LHCN-M2 (cell line): Measurements from ENCODE around the gene NAA20. TPM values are rescaled to one million over a fixed set of nuclear protein-coding genes. Genes with fewer than 3 reads are reported as not detected.
"Not testable (repeated sequence)": the region's sequence is repeated elsewhere in the genome, so short reads cannot be mapped to it uniquely, and the experiment has no call there.

Source experiments
- DNase-seq: peaks from one replicate; pipeline ENCODE4 v3.0.0-alpha.2; 2012; ENCODE audit warnings: low read depth
- total RNA-seq: library from RNA; depleted of rRNA; stranded (reverse); fragments of >200 nt; gene quantifications from 2 replicates; pipeline ENCODE4 v1.2.3, GENCODE V29; 2014

NAA20 gene
- total RNA-seq, 1 experiment from 2014 or later = 59.8 TPM

DNA sequence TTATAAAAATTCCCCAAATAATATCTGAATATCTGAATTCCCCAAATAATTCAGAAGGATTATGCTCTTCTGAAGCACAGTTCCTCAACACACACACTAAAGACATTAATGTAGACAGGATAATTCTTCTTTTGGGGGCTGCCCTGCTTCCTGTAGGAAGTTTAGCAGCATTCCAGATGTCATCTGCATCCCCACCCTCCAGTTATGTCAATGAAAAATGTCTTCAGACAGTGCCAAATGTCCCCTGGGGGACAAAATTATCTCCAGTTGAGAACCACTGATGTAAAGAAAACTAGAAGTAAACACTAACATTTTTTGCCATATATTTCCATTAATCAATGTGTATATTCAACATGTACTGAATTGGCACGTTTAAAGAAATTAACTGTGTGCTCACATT is 25.9 kb upstream of the NAA20 start:
- DNase-seq = no peak

- DNase-seq = peak; percentile 64
These were observed 25.3 kb upstream of the NAA20 start for GRCh38 chr20:19991854-19992253.

- peak; percentile 93 for DNase-seq
These were observed 23.9 kb upstream of the NAA20 start for GRCh38 chr20:19992996-19993908.

GRCh38 chr20:19993958-19994669 is 23.0 kb upstream of the NAA20 start:
- peak; percentile 94 for DNase-seq

- peak; percentile 64 for DNase-seq
These were observed 21.8 kb upstream of the NAA20 start for GRCh38 chr20:19995220-19995863.

GRCh38 chr20:19996222-19996621 is 20.9 kb upstream of the NAA20 start:
- DNase-seq = no peak

DNA sequence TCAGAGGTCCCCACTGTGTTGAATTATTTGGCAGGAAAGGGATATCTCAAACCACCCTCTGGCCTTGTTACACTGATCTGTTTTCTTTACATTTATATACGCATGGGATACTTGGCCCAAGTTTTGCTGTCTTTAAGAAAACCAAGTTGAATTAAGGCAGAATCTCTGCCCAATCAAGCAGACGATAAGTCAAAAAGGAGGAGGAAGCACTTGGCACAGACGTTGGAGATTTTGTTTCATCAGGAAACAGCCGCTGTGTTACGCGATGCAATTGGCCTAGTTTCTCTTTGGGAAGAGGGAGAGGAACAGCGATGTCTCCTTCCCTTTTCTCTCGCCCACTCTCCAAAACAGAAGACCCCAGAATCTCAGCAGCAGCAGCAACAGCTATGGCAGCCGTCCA is 20.2 kb upstream of the NAA20 start:
- DNase-seq = no peak

- no peak for DNase-seq
These were observed 18.0 kb upstream of the NAA20 start for GRCh38 chr20:19998990-19999705.

- no peak for DNase-seq
These were observed 16.8 kb upstream of the NAA20 start for GRCh38 chr20:20000211-20000968.

DNA sequence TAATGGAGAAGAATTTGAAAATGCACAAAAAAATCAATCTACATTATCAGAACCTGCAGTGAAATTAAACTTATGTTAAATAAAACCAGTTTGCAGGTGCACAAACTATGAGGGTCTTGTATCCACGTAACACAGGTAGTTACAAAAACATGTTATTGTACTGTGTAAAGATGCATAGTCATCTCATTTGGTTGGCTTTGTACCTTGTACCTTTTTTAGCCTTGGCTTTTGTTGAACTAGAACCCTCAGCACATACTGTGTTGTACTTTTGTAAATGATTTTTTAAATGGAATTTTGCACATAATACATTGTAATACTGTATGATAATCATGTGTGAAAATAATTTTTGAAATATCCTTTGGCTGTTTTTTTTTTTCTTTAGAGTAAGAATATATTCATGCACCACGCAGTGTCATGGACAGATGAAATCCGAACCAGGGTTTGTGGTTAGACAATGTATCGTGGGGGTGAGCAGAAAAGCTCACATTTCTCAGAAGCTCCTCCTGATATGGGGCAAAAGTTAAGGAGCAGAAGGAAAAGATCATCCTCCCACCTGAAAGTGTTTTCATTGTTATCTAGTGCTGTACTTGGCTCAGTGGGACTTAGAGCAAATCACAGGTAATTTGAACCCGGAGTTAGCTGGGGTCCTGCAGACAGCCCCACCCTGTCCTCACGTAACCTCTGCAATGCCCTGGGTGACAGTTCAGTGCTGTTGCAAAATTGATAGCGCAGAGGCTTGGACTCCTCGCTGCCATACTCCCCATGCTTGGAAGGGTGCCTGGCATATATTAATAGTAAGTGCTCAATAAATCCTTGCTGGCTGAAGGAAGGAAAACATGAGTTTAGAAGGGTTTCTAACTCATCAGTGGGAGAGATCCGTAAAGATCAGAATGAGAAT is 14.8 kb upstream of the NAA20 start:
- DNase-seq = peak; percentile 50

DNA sequence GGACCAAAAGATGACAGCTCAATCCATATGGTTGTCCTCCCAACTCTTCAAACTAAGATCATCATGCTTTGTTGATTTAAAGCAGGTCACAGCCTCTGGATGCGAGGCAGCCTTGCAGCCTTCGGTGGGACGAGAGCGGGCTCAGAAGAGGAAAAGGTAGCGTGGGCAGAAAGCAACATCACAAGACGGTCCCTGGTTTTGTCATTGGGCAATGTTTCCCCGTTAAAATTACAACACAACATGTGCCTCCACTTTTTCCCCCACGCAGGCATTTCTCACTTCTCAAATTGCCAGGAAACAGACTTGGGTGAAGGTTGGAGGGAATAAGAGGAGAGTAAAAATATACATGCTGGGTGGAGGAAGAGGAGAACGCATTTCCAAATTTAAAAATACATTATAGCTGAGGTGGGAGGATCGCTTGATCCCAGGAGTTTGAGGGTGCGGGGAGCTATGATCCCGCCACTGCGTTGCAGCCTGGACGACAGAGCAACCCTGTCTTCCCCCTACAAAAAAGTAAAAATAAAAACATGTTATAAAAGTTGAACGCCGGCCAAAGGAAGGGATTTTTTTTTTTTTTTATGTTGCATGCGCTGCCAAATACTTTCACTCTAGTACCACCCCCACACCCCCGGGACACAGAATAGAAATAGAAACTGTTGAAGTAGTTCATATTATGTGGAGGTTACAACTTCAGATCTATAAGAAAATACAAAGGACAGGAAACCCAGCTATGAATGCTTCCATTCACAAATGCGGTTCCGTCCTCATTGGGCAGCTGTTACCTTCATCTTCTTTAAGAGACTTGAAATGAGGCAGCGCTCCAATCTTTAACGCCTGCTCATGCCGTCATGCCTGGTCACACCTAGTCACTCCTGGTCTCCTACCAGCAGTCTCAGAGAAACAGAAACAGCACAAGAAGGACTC is 13.9 kb upstream of the NAA20 start:
- DNase-seq = no peak

GRCh38 chr20:20003955-20004322 is 13.2 kb upstream of the NAA20 start:
- DNase-seq = not testable (repeated sequence)

DNA sequence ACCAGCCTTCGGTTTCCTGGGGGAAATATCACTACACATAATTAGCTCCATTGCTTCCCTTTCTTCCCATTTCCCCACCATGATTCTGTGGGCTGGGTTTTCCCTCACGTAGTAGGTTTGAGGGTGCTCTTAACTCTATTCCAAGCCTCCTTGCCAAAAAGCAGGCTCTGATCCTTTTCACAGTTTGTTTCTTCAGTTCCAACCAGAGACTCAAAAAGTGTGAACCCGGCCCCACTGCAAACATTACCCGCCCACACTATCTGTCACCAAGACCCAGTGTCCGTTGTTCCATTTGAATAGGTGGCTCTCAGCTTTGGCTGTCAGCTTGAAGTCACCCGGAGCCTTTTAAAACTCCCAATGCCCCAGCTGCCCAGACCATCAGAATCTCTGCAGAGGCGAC is 11.8 kb upstream of the NAA20 start:
- DNase-seq = no peak

DNA sequence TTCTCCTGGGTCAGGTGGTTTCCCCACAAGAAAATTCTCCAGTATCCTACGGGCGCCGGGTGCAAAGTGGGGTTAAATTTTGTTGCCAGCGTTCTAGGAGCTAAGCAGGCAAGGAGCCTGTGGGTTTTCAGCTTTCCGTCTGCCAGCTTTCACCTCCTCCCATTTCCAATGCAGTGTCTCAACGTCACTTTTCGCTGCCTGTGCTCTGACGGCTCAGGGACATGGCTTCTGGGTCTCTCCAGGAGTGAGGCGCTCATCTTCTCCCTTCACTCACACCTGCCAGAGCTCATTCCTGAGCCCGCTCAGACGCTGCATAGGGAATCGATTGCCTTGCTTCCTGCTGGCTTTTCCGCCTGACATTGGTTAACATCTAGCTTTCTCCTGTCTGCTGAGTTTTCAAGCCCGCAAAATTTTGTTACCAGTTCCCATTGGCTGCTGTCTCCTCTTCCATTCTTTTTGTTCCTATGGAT is 7.3 kb upstream of the NAA20 start:
- DNase-seq = no peak

DNA sequence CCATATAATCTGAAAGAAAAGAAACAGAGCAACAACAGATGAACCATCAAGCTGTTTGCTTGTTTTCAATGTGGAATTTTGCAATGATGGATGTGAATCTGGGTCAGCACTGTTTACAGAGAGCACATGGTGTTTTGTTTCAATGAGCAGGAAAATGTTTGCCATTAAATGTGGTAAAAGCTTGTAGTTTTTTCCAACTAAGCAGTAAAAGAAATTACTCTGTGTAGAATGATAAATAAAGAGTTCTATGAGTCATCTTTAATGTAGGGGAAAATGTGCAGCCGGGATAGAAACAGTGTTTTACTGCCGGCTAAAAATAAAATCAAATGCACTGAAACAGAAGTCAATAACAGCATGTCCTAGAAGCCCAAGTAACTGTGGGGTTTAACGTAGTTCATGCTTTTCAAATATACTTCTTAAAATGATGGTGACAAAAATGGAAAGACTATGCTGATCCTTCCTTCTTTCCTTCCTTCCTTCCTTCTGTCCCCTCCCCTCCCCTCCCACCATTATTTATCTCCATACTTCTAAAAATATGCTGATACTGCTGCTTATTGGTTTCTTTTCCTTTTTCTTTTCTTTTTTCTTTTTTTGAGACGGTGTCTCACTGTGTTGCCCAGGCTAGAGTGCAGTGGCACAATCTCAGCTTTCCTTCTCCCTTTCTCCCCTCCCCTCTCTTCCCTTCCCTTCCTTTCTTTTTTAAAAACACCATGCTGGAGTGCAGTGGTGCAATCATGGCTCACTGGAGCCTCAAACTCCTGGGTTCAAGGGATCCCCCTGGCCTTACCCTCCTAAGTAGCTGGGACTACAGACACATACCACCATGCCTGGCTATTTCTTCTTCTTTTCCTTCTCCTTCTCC is 6.3 kb upstream of the NAA20 start:
- DNase-seq = peak; percentile 67

DNA sequence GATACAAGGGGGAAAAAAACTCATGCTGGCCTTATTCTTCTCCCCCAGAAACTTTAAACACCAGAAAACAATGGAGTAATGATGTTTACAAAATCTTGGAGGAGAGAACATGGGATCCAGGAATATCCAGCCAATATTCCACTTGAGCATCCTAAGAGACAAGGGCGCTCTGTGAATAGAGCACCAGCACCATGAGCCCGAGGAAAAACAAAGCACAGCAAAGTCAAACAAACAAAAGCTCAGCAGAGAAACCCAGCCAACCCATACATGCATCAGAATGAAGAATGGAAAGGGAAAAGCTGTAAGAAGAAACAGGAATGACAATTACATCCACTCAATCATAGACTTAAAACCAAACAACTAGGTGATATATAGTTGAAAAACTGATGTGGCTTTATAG is 4.6 kb upstream of the NAA20 start:
- DNase-seq = no peak

DNA sequence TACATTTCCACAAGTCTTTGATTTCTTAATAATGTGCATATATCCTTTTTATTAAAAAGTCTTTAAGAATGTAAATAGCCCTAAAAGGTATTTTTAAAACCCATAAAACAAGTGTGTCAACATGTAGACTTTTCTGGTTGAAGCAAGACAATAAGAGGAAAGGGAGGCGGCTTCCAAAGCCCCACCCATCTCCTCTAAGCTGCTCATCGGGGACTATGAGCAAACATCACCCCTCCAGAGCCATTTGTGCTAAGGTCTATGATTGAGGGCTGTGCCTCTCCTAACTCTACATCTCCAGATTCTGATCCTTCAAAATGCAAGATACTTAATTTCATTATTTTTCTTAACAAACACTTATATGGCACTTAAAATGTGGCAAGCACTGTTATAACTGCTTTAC is 2.5 kb upstream of the NAA20 start:
- no peak for DNase-seq

DNA sequence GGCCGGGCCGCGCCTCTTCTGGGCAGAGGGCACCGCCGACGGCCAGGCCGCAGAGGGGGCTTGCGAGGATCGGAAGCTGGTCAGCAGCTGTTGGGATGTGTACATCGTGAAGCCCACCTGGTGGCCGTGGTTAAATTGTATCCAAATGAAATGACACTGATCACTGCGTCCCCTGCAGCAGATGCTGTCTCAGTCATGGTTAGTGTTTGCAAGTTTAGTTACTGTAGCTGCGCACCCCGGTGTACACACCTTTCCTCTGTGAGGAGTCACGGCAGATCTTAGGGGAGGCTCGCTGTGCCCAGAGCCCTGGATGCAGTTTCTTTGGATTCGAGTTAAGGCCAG is 653 bp downstream of the NAA20 start:
- DNase-seq = no peak
